ENCODE data around the gene CDK17. TPM values are rescaled to one million over a fixed set of nuclear protein-coding genes. Genes with fewer than 3 reads are reported as not detected.
"Not testable (repeated sequence)": the region's sequence is repeated elsewhere in the genome, so short reads cannot be mapped to it uniquely, and the experiment has no call there.

CDK17 gene
- polyA plus RNA-seq, 4 donors, result 34.7 to 47.6 (median 37.0) TPM

DNA sequence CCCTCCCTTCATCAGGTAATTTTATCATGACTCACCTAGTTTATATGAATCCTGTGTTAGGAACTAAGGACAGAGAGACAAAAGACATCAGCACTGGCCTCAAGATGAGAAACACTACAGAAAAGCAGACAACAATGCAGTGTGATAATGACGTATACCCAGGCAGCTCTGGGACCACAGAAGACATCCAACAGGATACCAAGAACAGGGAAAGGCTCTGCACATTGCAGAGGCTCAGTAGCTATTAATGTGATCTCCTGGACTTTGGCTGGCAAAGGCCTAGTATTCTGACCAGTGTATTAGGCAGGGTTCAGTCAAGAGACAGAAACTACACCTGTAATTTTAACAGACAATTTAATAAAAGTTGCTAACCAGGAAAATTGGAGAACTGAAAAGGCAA is 39.7 kb downstream of the CDK17 start:
- DNase-seq (ENCODE audit: low read depth in 4 of 4, low spot score in 2 of 4), result no peak

GRCh38 chr12:96359328-96359727 is 40.9 kb downstream of the CDK17 start:
- no peak for DNase-seq (ENCODE audit: low read depth in 4 of 4, low spot score in 2 of 4)

DNA sequence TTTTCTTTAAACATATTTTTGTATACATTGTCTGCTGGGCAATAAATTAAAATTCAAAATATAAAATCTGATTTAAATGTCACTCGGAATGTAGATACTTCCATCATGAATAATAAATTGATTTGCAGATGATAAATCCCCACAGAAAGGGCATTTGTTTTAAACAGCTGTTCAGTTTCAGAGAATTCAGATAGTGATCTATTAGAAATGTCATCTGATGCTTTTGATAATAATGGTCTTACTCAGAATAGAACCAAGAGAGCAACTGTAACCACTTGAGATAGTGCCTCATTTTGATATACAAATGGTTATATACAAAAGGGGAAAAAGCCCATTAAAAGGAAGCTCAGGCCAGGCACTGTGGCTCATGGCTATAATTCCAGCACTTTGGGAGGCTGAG is 43.4 kb downstream of the CDK17 start:
- DNase-seq (ENCODE audit: low read depth in 4 of 4, low spot score in 2 of 4), result no peak

DNA sequence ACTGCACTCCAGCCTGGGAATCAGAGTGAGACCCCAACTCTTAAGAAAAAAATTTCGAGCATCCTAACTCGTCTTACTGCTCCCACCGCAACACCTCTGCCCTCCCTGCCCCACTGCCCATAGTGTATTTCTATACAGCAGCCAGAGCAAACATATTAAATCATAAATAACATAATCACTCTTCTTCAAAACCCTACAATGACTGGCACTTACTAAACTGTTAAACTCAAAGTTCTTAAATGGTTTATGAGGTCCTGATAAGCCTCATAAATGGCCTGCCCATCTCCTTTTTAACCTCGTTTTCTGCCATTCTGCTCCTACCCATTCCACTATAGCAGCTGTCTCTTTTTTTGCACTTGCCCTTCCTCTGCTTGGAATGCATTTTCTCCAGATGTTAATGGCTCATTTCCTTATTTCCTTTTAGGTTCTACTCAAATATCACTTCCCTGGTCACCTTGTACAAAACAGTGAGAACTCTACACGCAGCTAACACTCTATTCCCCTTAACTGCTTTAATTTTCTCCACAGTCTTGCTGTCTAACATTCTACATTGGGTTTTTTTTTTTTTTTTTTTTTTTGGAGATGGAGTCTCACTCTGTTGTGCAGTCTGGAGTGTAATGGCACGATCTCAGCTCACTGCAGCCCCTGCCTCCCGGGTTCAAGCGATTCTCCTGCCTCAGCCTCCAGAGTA is 45.2 kb downstream of the CDK17 start:
- DNase-seq (ENCODE audit: low read depth in 4 of 4, low spot score in 2 of 4), result no peak

- DNase-seq (ENCODE audit: low read depth in 4 of 4, low spot score in 2 of 4), result no peak
Observed at GRCh38 chr12:96354326-96354725, 45.9 kb downstream of the CDK17 start.

DNA sequence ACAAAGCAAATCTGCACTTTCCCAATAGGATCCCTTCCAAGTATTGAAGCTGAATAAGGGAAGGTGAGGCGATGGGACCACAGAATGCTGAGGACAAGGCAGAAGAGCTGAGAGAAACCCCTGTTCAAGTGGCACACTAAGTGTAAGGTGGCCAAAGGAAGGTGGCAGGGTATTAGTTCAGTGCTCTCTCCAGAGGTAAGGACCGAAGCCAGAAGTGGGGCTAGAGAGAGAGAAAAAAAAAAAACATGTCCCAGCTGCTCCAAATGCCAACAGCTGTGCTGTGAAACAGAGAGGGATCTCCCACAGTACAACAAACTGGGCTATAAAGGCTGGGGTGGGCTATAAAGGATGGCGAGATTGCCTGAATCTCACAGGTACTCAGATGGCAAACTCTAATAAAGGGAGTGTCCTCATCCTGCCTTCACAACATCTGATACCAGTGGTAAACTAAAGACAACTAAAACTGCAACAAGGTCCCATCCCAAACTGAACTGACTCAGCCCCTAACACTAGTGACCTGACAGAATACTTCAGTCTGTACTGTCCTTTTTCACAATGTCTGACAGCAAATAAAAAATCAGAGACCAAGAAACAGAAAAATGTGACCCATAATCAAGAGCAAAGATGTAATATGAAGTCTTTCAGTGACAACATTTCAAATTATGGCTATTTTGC is 47.9 kb downstream of the CDK17 start:
- DNase-seq (ENCODE audit: low read depth in 4 of 4, low spot score in 2 of 4), result no peak

- no peak for DNase-seq (ENCODE audit: low read depth in 4 of 4, low spot score in 2 of 4)
Observed at GRCh38 chr12:96350982-96351381, 49.3 kb downstream of the CDK17 start.

DNA sequence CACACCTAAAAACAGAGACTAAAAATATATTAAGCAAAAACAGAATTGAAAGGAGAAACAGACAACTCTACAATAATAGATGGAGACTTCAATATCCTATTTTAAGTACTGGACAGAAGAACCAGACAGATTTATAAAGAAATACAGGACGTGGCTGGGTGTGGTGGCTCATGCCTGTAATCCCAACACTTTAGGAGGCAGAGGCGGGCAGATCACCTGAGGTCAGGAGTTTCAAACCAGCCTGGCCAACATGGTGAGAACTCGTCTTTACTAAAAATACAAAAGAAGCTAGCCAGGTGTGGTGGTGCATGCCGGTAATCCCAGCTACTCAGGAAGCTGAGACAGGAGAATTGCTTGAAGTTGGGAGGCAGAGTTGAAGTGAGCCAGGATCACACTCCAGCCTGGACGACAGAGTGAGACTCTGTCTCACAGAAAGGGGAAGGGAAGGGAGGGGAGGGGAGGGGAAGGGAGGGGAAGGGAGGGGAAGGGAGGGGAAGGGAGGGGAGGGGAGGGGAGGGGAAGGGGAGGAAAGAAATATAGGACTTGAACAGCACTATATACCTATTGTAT is 53.0 kb downstream of the CDK17 start:
- DNase-seq (ENCODE audit: low read depth in 4 of 4, low spot score in 2 of 4), result no peak

DNA sequence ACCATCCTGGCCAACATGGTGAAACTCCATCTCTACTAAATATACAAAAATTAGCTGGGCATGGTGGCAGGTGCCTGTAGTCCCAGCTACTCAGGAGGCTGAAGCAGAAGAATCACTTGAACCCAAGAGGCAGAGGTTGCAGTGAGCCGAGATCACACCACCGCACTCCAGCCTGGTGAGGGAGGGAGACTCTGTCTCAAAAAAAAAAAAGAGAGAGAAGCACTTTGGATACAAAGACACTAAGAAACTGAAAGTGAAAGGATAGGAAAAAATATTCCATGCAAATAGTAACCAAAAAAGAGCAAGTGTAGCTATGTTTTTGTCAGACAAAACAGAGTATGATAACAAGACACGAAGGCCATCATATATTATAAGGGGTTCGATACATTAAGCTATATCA is 53.5 kb downstream of the CDK17 start:
- DNase-seq (ENCODE audit: low read depth in 4 of 4, low spot score in 2 of 4), result not testable (repeated sequence)

- DNase-seq (ENCODE audit: low read depth in 4 of 4, low spot score in 2 of 4), result no peak
Observed at GRCh38 chr12:96344124-96344695, 56.0 kb downstream of the CDK17 start.

GRCh38 chr12:96343347-96343954 is 56.8 kb downstream of the CDK17 start:
- no peak for DNase-seq (ENCODE audit: low read depth in 4 of 4, low spot score in 2 of 4)

DNA sequence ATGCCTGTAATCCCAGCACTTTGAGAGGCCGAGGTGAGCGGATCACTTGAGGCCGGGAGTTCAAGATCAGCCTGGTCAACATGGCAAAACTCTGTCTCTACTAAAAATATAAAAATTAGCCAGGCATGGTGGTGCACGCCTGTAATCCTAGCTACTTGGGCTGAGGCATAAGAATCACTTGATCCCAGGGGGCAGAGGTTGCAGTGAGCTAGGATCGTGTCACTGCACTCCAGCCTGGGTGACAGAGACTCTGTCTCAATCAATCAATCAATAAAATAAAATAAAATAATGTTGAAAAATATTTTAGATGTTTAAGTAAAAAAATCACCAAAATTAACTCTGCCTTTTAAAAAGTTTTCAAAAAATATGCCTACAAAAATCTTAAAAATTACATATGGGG is 60.6 kb downstream of the CDK17 start:
- not testable (repeated sequence) for DNase-seq (ENCODE audit: low read depth in 4 of 4, low spot score in 2 of 4)

- DNase-seq (ENCODE audit: low read depth in 4 of 4, low spot score in 2 of 4), result no peak
Observed at GRCh38 chr12:96338852-96339471, 61.3 kb downstream of the CDK17 start.

DNA sequence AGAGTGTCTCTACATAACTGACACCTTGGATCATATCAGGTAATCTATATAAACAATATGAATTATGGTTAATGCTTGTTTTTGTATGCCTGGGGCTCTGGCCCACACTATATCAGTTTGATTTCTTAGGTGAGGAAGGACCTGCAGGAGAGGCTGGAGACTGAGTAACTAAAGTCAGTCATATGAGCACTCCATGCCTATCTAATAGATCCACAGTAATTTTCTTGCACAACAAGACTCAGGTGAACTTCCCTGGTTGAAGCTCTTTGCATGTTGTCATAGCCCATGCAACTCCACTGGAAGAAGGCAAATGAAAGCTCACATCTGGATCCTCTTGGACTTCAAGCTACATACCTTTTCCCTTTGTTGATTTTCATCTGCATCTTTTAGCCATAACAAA is 62.3 kb downstream of the CDK17 start:
- no peak for DNase-seq (ENCODE audit: low read depth in 4 of 4, low spot score in 2 of 4)

- DNase-seq (ENCODE audit: low read depth in 4 of 4, low spot score in 2 of 4), result no peak
Observed at GRCh38 chr12:96336489-96336888, 63.8 kb downstream of the CDK17 start.

DNA sequence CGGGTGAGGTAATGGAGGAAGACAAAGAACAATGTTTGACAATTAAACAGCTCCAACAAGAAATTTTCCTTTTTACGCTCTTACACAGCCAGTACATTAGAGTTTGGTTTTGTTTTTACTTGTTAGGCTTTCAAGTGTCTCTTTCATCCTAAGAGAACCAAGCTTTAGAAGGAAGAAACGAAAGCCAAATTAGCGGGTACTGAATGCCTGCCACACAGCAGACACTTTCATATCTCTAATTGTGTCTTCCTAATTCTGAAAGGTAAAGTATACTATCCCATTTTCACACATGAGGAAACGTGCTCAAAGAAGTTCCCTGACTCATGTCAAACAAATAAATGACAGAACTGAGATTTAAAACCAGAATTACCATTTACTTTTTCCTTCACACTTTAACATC is 65.0 kb downstream of the CDK17 start:
- DNase-seq (ENCODE audit: low read depth in 4 of 4, low spot score in 2 of 4), result no peak

- DNase-seq (ENCODE audit: low read depth in 4 of 4, low spot score in 2 of 4), result no peak
Observed at GRCh38 chr12:96334502-96334901, 65.7 kb downstream of the CDK17 start.

- no peak for DNase-seq (ENCODE audit: low read depth in 4 of 4, low spot score in 2 of 4)
Observed at GRCh38 chr12:96329545-96329944, 70.7 kb downstream of the CDK17 start.

- DNase-seq (ENCODE audit: low read depth in 4 of 4, low spot score in 2 of 4), result no peak
Observed at GRCh38 chr12:96329018-96329417, 71.2 kb downstream of the CDK17 start.

DNA sequence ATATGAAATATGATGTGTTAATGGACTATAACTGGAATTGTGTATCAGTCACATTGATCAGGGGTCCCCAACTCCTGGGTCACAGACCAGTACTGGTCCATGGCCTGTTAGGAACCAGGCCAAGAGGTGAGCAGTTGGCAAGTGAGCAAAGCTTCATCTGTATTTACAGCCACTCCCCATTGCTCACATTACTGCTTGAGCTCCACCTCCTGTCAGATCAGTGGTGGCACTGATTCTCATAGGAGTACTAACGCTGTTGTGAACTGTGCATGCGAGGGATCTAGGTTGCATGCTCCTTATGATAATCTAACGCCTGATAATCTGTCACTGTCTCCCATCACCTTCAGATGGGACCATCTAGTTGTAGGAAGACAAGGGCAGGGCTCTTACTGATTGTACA is 72.3 kb downstream of the CDK17 start:
- DNase-seq (ENCODE audit: low read depth in 4 of 4, low spot score in 2 of 4), result no peak

- no peak for DNase-seq (ENCODE audit: low read depth in 4 of 4, low spot score in 2 of 4)
Observed at GRCh38 chr12:96327346-96327745, 72.9 kb downstream of the CDK17 start.

All from left renal cortex interstitium (tissue), 4 donors.